ENCODE results near the gene HIRIP3.

The HIRIP3 gene

GRCh38 chr16:29995911-29996765 lies 721 bp upstream of the HIRIP3 start, which contains the start of gene INO80E:
Gene INO80E, plus strand, starts transcription at chr16:29996241. Its CDS starts 70 bp downstream, at chr16:29996311.
- H3K4me3 ChIP-seq (ENCODE audit: low read length) = peak within 1 kb of the TSS; percentile 86
- no peak for TF ChIP-seq ZNF274 (IDR thresholded peaks at IDR 0.05; ENCODE audit: low read depth, low read length)

GRCh38 chr16:29994600-29995323 lies 655 bp downstream of the HIRIP3 start:
- TF ChIP-seq ZNF274 (IDR thresholded peaks at IDR 0.05; ENCODE audit: low read depth, low read length) = no peak
- peak overlapping the region; percentile 86; the same call in 1 of the 2 replicates for H3K4me3 ChIP-seq (ENCODE audit: low read length)

- TF ChIP-seq ZNF274 (IDR thresholded peaks at IDR 0.05; ENCODE audit: low read depth, low read length) = no peak
- H3K4me3 ChIP-seq (ENCODE audit: low read length) = no peak overlapping the region; the same call in 1 of the 2 replicates
Measured at GRCh38 chr16:29993903-29994599, 1.4 kb downstream of the HIRIP3 start.

GRCh38 chr16:29993191-29993902 lies 2.1 kb downstream of the HIRIP3 start:
- TF ChIP-seq ZNF274 (IDR thresholded peaks at IDR 0.05; ENCODE audit: low read depth, low read length) = no peak
- H3K4me3 ChIP-seq (ENCODE audit: low read length) = no peak overlapping the region

- no peak for TF ChIP-seq ZNF274 (IDR thresholded peaks at IDR 0.05; ENCODE audit: low read depth, low read length)
- H3K4me3 ChIP-seq (ENCODE audit: low read length) = no peak overlapping the region
Measured at GRCh38 chr16:29992344-29992967, 3.0 kb downstream of the HIRIP3 start.

GRCh38 chr16:29991571-29991904 lies 3.9 kb downstream of the HIRIP3 start:
- TF ChIP-seq ZNF274 (IDR thresholded peaks at IDR 0.05; ENCODE audit: low read depth, low read length) = no peak
- no peak overlapping the region for H3K4me3 ChIP-seq (ENCODE audit: low read length)

- no peak overlapping the region for H3K4me3 ChIP-seq (ENCODE audit: low read length)
- no peak for TF ChIP-seq ZNF274 (IDR thresholded peaks at IDR 0.05; ENCODE audit: low read depth, low read length)
Measured at GRCh38 chr16:29990883-29991570, 4.4 kb downstream of the HIRIP3 start.

GRCh38 chr16:29990034-29990433 lies 5.4 kb downstream of the HIRIP3 start:
- no peak for TF ChIP-seq ZNF274 (IDR thresholded peaks at IDR 0.05; ENCODE audit: low read depth, low read length)
- H3K4me3 ChIP-seq (ENCODE audit: low read length) = no peak overlapping the region

GRCh38 chr16:29989111-29989858 lies 6.1 kb downstream of the HIRIP3 start:
- H3K4me3 ChIP-seq (ENCODE audit: low read length) = no peak overlapping the region
- TF ChIP-seq ZNF274 (IDR thresholded peaks at IDR 0.05; ENCODE audit: low read depth, low read length) = no peak

GRCh38 chr16:29988346-29989075 lies 6.9 kb downstream of the HIRIP3 start:
- no peak overlapping the region for H3K4me3 ChIP-seq (ENCODE audit: low read length)
- TF ChIP-seq ZNF274 (IDR thresholded peaks at IDR 0.05; ENCODE audit: low read depth, low read length) = no peak

GRCh38 chr16:29987371-29988085 lies 7.9 kb downstream of the HIRIP3 start:
- TF ChIP-seq ZNF274 (IDR thresholded peaks at IDR 0.05; ENCODE audit: low read depth, low read length) = no peak
- no peak overlapping the region for H3K4me3 ChIP-seq (ENCODE audit: low read length)
